Bronchial epithelial cell (primary cell): Measurements from ENCODE around the gene CAMTA1. TPM values are rescaled to one million over a fixed set of nuclear protein-coding genes. Genes with fewer than 3 reads are reported as not detected.

Experiments
- DNase-seq: peaks from one replicate; pipeline ENCODE4 v3.0.0-alpha.2; 2010; ENCODE audit warnings: low read depth
- FAIRE-seq: peaks from 2 replicates; lab custom pipeline; 2011; peaks lifted over from hg19 to GRCh38; lab: Jason Lieb, UNC
- H3K27me3 ChIP-seq: 2 replicates; pipeline ENCODE4 v1.5.1; 2011; ENCODE audit warnings: low read length; ENCODE audit not compliant: control insufficient read depth, insufficient read depth
- H3K36me3 ChIP-seq: 2 replicates; pipeline ENCODE4 v1.5.1; 2011; ENCODE audit warnings: low read length; ENCODE audit not compliant: control insufficient read depth, insufficient read depth
- H3K4me3 ChIP-seq: 2 replicates; pipeline ENCODE4 v1.5.1; 2011; ENCODE audit warnings: mild to moderate bottlenecking, low read depth, low read length, control low read depth
- total RNA-seq: library from RNA; depleted of rRNA; stranded (reverse); fragments of >200 nt; gene quantifications from 2 replicates; pipeline ENCODE4 v1.2.1, GENCODE V29; 2014
- TF ChIP-seq, protein P1 (sequence below): IDR thresholded peaks from 2 replicates; pipeline ENCODE4 v1.5.1; 2011; ENCODE audit warnings: mild to moderate bottlenecking, moderate library complexity, low read length, control low read depth, inconsistent platforms; ENCODE audit not compliant: insufficient read depth, severe bottlenecking

Gene CAMTA1
- total RNA-seq, 1 donor from 2014 or later: 68.2 TPM

DNA sequence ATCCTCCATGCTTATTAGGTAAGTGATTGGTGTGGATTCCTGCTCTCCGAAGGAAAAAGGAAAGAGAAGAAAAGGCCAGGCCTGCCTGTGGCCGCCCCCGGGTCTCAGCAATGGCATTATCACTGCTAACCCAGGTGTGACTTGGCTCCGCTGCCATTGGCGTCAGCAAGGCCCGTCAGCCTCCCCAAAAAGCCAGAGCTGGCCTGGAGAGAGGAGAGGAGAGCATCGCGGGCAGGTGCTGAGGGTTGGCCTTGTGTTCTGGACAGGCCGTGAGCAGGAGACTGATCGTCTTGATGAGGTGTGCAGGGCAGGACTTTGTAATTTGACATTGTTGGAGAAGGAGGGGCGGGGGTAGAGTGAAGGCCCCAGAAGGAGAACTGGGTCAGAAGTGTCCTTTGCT is 186.4 kb downstream of the CAMTA1 start:
- Histone ChIP-seq H3K4me3 (no peak overlapping the region), H3K27me3 (peaks cover 1% of the 10 kb centered on the region), H3K36me3 (no peaks in the 10 kb centered on the region)
- DNase-seq (no peak), FAIRE-seq (no peak)
- TF ChIP-seq, protein P1, sequence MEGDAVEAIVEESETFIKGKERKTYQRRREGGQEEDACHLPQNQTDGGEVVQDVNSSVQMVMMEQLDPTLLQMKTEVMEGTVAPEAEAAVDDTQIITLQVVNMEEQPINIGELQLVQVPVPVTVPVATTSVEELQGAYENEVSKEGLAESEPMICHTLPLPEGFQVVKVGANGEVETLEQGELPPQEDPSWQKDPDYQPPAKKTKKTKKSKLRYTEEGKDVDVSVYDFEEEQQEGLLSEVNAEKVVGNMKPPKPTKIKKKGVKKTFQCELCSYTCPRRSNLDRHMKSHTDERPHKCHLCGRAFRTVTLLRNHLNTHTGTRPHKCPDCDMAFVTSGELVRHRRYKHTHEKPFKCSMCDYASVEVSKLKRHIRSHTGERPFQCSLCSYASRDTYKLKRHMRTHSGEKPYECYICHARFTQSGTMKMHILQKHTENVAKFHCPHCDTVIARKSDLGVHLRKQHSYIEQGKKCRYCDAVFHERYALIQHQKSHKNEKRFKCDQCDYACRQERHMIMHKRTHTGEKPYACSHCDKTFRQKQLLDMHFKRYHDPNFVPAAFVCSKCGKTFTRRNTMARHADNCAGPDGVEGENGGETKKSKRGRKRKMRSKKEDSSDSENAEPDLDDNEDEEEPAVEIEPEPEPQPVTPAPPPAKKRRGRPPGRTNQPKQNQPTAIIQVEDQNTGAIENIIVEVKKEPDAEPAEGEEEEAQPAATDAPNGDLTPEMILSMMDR: no peak

DNA sequence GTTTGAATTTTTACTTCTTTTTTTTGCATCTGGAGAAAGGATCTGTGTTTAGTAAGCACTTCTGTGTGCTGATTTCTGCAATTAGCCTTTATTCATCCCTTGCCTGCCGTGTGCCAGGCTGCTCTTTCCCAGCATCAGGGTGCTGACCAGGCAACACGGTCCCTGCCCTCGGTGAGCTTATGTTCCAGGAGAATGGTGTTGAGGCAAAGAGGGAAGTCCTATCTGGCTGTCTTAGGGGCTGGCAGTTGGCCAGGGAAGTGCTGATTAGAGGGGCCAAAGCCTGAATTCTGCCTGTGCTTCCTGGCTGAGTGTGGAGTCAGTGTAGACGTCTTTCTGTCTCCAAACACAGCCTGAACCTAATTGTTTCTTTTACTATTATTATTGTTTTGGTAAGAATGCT is 187.1 kb downstream of the CAMTA1 start:
- TF ChIP-seq, protein P1: no peak
- Histone ChIP-seq H3K4me3 (no peak overlapping the region), H3K36me3 (no peaks in the 10 kb centered on the region), H3K27me3 (peaks cover 1% of the 10 kb centered on the region)
- DNase-seq (no peak), FAIRE-seq (no peak)

DNA sequence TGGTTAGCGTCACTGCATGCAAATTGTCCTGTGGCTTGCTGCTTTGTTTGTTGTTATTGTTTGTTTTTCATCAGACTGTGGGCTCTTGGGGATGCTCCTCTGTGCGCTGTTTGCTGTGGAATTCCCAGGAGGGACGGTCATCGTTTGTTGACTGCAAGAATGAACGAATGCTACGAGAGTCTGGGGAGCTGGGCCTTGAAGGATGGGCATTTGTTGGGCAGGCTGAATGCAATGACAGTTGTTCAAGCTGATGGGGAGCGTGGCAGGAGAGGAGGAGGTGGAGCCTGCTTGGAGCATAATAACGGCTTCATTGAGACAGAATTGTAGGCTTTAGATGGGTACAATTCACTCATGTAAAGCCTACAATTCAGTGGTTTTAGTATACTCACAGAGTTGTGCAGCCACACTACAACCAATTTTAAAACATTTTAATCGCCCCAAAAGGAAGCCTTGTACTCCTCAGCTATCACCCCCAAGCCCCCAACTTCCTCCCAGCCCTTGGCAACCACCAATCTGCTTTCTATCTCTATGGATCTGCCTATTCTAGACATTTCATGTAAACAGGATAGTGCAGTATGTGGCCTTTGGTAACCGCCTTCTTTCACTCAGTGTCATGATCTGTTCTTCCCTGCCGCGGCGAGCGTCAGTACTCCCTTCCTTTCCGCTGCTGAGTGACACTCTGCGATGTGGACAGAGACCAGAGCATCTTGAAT is 190.2 kb downstream of the CAMTA1 start:
- FAIRE-seq (no peak), DNase-seq (no peak)
- Histone ChIP-seq H3K4me3 (no peak overlapping the region), H3K36me3 (no peaks in the 10 kb centered on the region), H3K27me3 (peaks cover 1% of the 10 kb centered on the region)
- TF ChIP-seq, protein P1: no peak

- TF ChIP-seq, protein P1: no peak
- FAIRE-seq: no peak
- DNase-seq: no peak
- no peak overlapping the region for H3K4me3 ChIP-seq
- H3K27me3 ChIP-seq: peaks cover 1% of the 10 kb centered on the region
- no peaks in the 10 kb centered on the region for H3K36me3 ChIP-seq
Observed at GRCh38 chr1:6976044-6976375, 190.8 kb downstream of the CAMTA1 start.

DNA sequence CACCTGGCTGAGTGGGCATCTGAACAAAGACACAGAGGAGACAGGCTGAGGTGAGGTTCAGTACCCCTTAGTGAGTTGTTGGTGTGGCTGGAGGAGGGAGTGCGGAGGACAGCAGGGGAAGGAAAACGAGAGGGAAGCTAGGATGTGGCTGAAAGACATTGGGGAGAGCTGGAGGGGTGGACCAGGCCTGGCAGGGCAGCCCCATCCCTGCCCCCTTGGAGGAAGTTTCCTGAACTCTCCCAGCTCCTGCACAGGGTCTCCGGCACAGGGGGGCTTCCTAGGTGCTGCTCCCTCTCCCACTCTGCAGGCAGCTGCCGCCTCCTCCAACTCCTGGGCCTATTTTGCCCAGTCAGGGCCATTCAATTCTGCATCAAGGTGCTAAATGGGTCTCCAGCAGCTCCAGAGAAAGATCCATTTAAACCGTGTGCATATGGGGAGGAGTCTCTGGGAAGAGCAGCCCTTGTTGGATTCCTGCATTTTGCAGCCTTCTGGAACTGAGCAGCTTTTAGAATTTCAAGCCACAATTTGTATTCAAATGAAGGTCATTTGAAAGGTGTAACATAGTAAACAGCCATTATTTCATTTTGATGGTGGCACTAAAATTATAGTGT is 193.9 kb downstream of the CAMTA1 start:
- FAIRE-seq: no peak
- no peak overlapping the region for H3K4me3 ChIP-seq
- no peaks in the 10 kb centered on the region for H3K27me3 ChIP-seq
- no peak for DNase-seq
- TF ChIP-seq, protein P1: no peak
- H3K36me3 ChIP-seq: no peaks in the 10 kb centered on the region
